C4-2B (cell line): ENCODE results near the gene LRG1.

Source experiments
- ZFX ChIP-seq: fragments of 450-650 bp; IDR thresholded peaks from 2 replicates; pipeline ENCODE4 v1.6.1; 2017
- TF ChIP-seq, protein P1 (sequence below): fragments of 450-650 bp; conservative IDR thresholded peaks from 2 replicates; pipeline ENCODE4 v1.5.1; 2017; ENCODE audit warnings: mild to moderate bottlenecking

DNA sequence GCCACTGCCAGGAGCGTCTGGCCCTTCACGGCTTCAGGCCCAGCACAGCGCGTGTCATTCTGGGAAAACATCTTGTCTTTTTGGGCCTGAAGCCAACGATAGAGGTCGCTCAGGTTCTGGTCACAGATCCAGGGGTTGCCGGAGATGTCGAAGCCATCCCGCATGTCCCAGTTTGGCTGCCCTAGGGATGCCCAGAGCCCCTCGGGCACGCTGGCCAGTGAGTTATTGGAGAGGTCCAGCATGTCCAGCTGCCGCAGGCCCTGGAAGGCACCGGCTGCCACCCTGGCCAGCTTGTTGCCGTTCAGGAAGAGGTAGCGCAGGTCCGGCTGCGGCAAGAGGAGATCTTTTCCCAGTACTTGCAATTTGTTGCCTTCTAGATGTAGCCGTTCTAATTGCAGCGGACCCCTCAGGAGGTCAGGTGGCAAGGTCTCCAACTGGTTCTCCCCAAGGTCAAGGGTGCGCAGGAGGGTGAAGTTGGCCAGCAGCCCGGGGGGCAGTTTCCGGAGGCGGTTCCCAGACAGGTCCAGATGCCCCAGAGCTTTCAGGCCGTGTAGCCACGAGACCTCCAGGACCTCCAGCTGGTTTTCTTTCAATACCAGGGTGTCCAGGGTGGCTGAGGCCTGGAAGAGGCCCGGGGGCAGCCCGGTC, 1.8 kb downstream of the LRG1 start:
- TF ChIP-seq, protein P1, sequence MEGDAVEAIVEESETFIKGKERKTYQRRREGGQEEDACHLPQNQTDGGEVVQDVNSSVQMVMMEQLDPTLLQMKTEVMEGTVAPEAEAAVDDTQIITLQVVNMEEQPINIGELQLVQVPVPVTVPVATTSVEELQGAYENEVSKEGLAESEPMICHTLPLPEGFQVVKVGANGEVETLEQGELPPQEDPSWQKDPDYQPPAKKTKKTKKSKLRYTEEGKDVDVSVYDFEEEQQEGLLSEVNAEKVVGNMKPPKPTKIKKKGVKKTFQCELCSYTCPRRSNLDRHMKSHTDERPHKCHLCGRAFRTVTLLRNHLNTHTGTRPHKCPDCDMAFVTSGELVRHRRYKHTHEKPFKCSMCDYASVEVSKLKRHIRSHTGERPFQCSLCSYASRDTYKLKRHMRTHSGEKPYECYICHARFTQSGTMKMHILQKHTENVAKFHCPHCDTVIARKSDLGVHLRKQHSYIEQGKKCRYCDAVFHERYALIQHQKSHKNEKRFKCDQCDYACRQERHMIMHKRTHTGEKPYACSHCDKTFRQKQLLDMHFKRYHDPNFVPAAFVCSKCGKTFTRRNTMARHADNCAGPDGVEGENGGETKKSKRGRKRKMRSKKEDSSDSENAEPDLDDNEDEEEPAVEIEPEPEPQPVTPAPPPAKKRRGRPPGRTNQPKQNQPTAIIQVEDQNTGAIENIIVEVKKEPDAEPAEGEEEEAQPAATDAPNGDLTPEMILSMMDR, result no peak
- TF ChIP-seq ZFX, result no peak
